Activated naive CD4-positive, alpha-beta T cell treated with anti-CD3 and anti-CD28 coated beads, Interleukin-2, amount 10 ng/mL, durations not matched to agents 7 days and 5 days (primary cell): ENCODE measurements around the gene CWF19L1.

Experiments
- CTCF ChIA-PET: fragments of 350-600 bp; sonication (Branson Sonifier 250); formaldehyde crosslinking; loops from one replicate; lab custom pipeline; 2021; ENCODE audit warnings: antibody characterized with exemption; lab: Charles Lee
- DNase-seq: peaks from one replicate; pipeline ENCODE4 v3.0.0-alpha.2; 2020
- H3K27ac Mint-ChIP-seq: one replicate; pipeline ENCODE4 v1.8.0; 2021; ENCODE audit warnings: mild to moderate bottlenecking, moderate library complexity, mixed read lengths
- H3K27me3 Mint-ChIP-seq: one replicate; pipeline ENCODE4 v1.8.0; 2021; ENCODE audit warnings: mild to moderate bottlenecking, mixed read lengths
- H3K36me3 Mint-ChIP-seq: one replicate; pipeline ENCODE4 v1.8.0; 2021; ENCODE audit warnings: mixed read lengths
- H3K4me1 Mint-ChIP-seq: one replicate; pipeline ENCODE4 v1.8.0; 2021; ENCODE audit warnings: mixed read lengths
- H3K4me3 Mint-ChIP-seq: one replicate; pipeline ENCODE4 v1.8.0; 2021; ENCODE audit warnings: mild to moderate bottlenecking, moderate library complexity, mixed read lengths
- H3K9me3 Mint-ChIP-seq: one replicate; pipeline ENCODE4 v1.8.0; 2021; ENCODE audit warnings: mixed read lengths

CWF19L1 gene

DNA sequence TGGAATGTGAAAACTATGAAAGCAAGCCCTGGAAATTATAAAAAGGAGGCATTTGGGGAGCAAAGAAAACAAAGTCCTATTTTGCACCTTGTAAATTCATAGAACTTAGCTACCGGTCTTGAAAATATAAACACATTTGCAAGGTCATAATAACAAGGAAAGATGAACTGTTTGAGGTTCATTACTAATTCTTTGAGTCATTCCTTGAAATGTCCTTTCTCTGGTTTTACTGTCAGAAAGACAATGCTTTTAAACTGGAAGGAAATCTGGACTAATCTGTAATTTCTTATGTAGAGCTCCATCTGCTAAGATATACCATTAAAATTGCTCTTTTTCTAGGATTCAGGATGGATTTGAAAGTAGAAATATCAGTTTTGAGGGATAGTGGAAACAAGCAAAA is 83.0 kb downstream of the CWF19L1 start:
- CTCF ChIA-PET, result interaction anchor here (0.8 to 1.1 kb wide), 2 partner anchors 56 to 339 kb away, joined by 3 read pairs; no protein-coding TSS in a partner anchor
- DNase-seq, result no peak
- Mint-ChIP-seq H3K4me3 (peak overlapping the region; percentile 95), H3K4me1 (peaks cover 61% of the 10 kb centered on the region), H3K36me3 (peaks cover 46% of the 10 kb centered on the region), H3K27ac (no peak overlapping the region), H3K9me3 (no peaks in the 10 kb centered on the region), H3K27me3 (no peaks in the 10 kb centered on the region)

DNA sequence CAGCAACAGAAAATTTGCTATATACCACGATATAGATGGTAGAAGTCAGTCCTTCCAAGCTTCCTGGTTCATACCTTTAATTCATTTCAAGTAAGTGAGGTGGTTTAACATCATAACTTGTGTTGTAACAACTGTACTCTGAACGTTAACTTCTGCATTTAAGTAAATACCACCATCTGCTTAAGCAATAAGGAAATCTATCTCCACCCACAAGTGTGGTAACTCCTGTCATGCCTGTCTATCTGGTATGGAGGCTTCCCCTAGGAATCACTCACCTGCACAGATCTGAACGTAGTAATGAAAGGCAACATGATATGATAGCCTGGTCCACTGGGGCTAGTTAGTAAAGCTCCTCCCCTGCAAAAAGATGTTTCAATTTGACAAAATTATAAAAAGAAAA is 84.0 kb downstream of the CWF19L1 start:
- Mint-ChIP-seq H3K27ac (no peak overlapping the region), H3K9me3 (no peaks in the 10 kb centered on the region), H3K27me3 (no peaks in the 10 kb centered on the region), H3K4me3 (no peak overlapping the region), H3K4me1 (peaks cover 60% of the 10 kb centered on the region), H3K36me3 (peaks cover 47% of the 10 kb centered on the region)
- no peak for DNase-seq
- CTCF ChIA-PET, result interaction anchor here (0.5 kb wide), 1 partner anchor 34 kb away, joined by 3 read pairs; no protein-coding TSS in a partner anchor

DNA sequence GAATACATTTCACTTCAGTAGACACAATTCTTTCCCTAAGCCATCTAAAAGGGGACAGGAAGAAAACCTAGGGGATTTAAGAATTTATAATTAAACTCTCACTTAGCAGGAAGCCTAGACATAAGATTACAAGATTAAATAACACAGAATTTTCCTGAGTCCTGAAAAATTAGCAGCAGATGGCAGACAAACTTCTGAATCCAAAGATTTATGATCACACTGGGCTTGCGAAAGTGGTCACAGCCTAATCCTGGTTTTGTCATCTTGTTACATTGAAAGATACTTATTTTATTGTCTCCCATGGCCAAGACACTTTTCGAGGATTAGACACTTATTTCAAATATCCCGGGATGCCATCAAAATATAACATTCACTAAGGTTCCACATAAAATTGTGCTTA is 84.5 kb downstream of the CWF19L1 start:
- Mint-ChIP-seq H3K36me3 (peaks cover 49% of the 10 kb centered on the region), H3K4me3 (no peak overlapping the region), H3K27me3 (no peaks in the 10 kb centered on the region), H3K27ac (no peak overlapping the region), H3K9me3 (no peaks in the 10 kb centered on the region), H3K4me1 (peaks cover 56% of the 10 kb centered on the region)
- CTCF ChIA-PET, result no interaction called here
- DNase-seq, result no peak
